HG02943 (cell line): Measurements from ENCODE around the gene MGAT5B.

Source experiments
- ATAC-seq: cut with Tn5 transposase; IDR thresholded peaks from one replicate; pipeline ENCODE4 v1.9.1; 2021; ENCODE audit warnings: mild to moderate bottlenecking, low read depth, moderate library complexity; ENCODE audit not compliant: unreplicated experiment

The MGAT5B gene

DNA sequence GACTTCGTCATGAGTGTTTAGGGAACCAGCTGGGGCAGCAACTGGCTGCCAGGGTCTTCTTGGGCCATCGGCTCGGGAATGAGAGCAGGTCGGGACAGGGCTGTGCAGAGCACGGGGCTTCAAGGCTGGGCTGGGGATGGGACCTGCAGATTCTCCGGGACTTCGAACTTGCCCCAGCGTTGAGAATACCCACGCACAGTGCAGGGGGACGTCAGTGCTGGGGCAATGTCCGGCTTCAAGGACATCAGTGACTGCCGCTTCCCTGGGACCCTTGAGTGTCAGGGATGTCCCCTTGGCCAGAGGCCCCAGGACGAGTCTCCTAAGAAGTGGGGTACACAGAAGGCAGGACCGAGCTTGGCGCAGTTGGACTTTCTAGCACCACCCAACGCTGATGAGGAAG is 76.3 kb downstream of the MGAT5B start:
- ATAC-seq = no peak

DNA sequence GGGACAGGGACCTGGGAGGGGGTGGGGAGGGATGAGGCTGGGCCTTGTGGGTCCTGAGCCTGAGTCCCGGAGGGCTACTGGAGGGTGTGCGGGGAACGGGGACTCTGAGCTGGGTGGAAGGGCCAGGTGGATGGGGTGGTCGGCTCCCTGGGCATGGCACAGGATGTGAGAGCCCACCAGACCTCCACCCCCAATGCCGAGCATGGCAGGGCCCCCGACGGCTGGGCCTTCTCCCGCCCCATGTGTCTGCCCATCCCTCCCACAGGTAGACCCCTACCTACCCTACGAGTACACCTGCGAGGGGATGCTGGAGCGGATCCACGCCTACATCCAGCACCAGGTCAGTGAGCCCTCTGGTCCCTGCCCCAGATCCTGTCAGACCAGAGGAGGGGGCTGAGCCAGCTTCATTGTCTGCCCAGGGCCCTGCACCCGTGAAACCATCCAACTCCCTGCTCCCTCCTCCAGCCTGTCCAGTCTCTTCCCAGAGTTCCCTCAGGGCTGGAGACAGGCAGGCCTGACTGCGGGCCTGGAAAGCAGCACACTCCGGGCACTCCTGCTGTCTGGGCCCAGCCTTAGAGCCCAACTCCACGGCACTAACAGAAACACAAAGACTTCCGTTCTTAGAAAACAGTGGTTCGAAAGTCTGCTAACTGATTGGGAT is 78.0 kb downstream of the MGAT5B start:
- no peak for ATAC-seq

DNA sequence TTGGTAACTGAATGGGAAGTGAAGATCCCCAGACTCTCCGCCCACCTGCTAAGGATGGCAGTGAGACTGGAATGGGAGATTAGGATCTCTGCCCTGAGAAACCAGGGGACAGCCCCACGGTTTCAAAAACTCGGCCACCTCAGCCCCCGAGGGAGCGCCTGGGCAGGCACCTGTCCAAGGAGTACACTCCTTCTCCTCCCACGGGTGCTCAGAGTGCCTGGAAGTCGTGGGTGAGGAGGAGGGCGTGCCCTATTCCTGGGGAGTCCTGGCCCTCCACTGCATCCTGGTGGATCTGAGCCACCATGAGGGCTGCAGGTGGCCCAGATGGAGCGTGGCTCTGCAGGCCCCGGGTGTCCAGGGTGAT is 78.5 kb downstream of the MGAT5B start:
- ATAC-seq = no peak

DNA sequence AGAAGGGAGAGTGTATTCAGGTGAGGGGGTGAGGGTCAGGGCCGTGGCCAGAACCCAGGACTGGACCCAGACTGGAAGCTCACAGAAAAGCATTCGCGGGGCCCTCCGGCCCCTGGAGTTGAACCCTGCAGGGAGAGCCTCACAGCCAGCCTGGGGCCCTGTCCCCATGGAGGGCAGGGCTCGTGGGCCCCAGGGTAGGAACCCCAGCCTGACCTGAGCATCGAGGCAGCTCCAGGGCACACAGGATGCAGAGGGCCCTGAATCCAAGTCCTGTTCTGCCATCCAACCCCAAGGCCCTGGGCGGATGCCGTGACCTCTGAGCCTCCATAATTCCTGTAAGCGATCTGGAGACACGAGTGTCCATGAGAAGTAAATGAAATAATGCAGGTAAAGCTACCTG is 79.1 kb downstream of the MGAT5B start:
- ATAC-seq = no peak

DNA sequence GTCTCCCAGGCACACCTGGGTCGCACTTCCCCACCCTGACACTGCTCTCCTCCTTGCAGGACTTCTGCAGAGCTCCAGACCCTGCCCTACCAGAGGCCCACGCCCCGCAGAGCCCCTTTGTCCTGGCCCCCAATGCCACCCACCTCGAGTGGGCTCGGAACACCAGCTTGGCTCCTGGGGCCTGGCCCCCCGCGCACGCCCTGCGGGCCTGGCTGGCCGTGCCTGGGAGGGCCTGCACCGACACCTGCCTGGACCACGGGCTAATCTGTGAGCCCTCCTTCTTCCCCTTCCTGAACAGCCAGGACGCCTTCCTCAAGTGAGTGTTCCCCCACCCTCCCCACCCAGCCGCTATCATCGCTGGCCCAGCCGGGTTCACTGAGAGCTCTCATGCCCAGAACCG is 79.6 kb downstream of the MGAT5B start:
- ATAC-seq = no peak

DNA sequence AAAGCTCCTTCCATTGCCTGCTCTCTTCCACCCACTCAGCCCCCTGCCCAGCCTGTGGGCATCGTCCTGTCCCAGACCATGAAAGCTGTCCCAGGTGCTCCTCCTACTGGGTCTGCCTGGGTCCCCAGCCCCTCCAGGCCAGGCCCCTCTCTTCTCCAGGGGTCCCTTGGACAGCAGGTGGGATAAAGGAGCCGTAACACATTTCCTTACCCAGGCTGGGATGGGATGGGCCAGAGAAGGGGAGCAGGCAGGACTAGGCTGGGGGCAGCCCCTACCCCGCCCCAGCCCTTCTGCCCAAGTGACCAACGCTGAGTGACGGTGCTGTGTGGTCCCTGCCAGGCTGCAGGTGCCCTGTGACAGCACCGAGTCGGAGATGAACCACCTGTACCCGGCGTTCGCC is 80.1 kb downstream of the MGAT5B start:
- ATAC-seq = no peak

DNA sequence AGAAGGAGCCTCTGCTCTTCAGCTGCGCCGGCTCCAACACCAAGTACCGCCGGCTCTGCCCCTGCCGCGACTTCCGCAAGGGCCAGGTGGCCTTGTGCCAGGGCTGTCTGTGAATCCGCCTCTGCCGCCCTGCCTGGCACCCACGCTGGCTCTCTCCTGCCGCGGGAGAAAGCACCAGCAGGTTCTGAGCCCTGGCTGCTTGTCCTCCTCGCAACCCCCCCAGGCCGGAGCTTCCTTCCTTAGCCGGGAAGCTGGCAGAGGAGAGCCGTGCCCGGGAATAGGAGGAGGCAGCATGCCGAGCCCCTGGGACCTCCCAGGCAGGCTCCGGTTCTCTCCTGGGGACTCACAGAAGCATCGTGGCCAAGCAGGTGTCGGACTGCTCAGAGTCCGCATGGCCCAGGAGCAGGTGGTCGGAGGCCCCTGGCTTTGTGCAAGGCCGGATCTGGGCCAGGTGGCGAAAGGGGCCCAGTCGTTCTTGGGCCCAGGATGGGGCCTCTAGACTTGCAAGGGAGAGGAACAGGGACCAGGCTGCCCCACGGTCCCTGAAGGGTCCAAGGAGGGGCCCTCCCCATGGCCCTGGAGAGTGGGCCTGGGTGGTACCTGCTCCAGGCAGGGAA is 80.6 kb downstream of the MGAT5B start:
- no peak for ATAC-seq

DNA sequence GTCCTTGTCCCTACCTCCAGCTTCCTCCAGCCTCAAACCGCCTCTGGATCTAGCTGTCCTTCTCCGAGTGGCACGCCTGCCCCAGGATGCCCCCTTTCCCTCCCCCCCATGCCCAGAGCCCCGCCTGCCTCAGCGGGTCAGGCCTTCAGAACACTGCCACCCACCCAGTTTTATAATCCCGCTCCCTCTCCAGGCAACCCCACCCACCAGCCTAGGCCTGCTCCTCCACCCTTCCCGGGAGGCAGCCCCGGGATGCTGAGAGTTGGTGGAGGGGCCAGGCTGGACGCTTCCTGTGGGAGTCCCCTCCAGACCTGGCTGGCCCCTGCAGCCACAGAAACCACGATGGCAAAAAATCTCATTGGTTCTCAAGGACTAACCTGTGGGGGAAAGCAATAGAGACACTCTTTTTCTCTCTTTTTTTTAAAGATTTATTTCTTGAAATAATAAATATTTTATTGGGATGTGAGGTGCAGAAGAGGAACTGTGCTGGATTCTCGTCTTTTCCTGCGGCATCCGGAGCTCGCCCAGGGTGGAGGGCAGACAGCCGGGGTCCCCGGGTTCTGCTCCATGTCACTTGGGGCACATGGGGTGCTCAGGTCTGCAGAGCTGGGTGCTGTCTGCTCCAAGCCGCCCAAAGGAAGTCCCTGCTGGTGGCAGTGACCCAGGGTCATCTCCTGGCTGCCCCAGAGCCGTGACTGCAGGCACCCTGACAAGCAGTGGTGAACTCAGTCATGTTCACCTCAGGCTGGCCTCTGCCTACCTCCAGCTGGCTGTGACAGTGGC is 81.9 kb downstream of the MGAT5B start:
- no peak for ATAC-seq

DNA sequence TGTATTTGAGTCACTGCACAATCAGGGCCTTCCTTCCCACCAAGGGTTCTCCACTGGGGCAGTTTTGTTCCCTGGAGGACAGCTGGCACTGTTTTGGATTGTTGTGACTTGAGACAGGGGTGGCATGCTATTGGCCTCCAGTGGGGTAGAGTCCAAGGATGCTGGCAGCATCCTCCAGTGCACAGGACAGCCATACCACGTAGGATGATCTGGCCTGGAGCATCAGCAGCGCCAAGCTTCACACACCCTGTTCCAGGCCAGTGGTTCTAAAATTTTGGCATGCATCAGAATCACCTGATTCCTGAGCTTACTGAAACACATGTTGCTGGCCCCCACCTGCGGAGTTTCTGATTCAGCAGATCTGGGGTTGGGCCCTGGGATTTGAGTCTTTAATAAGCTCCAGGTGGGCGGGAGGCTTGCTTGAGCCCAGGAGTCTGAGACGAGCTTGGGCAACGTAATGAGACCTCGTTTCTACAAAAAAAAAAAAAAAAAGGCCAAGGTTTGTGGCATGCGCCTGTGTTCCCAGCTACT is 83.2 kb downstream of the MGAT5B start:
- ATAC-seq = no peak

DNA sequence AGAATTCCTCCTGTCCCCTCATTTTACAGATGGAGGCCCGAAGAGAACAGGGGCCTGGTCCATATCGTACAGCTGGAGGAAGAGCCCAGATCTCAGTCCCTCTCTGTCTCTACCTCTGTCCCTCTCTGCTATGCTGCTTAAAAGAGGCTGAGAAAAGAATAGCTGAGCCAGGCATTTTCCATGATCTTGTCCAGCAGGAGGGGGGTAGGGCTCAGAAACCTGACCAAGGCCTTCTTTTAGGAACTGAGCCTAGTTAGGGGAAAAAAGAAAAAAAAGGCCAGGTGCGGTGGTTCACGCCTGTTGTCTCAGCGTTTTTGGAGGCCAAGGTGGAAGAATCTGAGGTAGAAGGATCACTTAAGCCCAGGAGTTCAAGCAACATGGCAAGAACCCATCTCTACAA is 84.2 kb downstream of the MGAT5B start:
- ATAC-seq = no peak

DNA sequence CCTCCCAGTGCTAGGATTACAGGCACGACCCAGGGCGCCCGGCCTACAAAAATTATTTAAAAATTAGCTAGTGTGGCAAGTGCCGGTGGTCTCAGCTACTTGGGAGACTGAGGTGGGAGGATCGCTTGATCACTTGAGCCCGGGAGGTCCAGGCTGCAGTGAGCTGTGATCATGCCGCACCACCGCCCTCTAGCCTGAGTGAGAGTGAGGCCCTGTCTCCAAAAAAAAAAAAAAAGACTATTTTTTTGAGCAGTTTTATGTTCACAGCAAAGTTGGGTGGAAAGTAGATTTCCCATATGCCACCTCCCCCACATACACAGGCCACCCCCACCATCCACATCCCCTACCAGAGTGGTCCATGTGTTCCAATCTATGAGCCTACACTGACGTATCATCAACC is 84.9 kb downstream of the MGAT5B start:
- no peak for ATAC-seq

DNA sequence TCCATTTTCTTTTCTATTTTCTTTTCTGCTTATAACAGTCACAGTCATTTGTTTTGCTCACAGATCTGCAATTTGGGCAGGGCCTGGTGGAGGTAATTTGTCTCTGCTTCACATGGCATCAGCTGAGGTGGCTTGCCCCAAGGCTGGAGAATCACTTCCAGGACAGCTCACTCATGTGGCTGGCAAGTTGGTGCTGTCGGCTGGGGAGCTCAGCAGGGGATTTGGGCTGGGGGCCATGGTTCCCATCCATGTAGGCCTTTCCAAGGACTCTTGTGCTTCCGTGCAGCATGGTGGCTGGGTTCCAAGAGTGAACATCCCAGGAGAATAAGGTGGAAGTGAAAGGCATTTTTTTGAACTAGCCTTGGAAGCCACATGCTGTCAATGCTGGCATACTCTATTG is 85.7 kb downstream of the MGAT5B start:
- no peak for ATAC-seq

DNA sequence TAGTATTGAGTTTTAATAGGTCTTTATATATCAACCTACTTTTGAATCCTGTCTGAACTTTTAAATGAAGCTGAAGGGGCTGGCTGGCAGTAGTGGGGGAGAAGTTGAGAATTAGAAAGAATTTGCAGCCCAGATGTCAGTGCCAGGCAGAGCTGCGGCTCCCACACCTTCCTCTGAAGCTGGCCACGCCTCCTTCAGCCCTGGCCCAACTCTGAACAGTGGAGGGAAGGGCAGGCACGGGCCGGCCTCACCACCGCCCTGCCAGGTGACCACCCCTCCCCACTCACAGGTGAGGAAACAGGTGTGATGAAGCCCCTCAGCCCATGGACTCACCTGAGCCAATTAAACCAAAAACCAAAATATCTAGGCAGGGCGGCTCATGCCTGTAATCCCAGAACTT is 87.0 kb downstream of the MGAT5B start:
- no peak for ATAC-seq

DNA sequence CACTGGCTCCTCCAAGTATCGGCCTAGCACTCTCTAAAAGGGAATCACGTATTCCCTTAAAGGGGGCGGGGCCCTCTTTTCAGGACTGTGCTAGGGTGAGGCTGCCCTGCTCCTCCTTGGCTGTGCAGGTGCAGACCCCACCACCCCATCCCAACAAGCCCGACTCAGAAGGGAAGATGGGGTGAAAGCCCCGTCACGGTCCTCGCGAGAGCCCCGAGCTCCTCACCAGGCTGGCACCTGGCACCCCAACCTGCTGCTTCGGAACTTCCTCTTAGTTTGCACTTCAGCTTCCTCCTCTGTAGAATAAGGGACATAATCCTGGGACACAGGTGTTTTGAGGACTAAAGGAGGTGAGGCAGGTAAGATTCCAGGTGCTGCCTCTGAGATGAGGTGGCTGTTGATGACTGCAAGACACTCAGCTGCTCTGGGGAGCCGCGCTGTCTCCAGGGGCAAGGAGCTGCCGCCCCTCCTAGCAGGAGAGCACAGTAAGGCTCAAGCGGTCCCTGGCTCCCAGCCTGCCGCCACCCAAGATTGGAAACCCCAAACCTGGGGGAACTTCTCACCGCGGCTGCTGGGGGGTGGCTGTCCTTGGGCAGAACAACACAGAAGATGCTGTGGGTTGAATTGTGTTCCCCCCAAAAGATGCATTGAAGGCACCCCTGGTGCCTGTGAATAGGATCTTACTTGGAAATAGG is 88.8 kb downstream of the MGAT5B start:
- ATAC-seq = no peak

DNA sequence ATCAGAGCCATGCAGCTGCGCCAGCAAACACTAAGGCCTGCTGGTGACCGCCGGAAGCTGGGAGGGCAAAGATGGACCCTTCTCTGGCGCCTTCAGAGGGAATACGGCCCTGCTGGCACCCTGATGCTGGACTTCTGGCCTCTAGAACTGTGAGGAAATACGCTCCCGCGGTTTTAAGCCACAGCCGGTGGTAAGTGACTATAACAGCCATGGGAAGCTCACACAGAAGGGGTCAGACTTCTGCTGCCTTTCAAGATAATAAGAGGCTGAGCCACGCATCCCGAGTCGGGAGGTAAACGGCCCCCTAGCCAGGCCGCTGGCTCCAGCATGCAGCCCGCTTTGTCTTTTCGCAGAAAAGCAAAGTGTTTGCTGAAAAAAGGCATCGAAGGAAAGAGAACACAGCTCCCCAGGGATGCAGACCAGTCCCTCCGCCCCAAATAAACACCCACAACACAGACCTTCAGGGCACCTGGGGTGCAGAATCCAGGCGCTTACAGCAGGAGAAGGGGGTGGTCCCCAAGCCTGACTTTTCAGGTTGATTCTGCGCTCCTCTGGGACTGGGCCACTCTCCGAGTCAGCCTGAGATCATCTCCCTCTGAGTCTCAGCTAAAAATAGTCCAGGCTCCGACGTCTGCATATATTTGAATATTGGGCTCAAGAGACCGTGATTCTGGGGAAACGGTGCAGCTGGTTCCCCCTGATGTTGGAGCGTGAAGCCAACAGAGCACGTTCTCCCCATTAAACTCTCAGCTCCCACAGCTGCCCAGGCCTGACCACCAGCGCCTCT is 89.7 kb downstream of the MGAT5B start:
- no peak for ATAC-seq

DNA sequence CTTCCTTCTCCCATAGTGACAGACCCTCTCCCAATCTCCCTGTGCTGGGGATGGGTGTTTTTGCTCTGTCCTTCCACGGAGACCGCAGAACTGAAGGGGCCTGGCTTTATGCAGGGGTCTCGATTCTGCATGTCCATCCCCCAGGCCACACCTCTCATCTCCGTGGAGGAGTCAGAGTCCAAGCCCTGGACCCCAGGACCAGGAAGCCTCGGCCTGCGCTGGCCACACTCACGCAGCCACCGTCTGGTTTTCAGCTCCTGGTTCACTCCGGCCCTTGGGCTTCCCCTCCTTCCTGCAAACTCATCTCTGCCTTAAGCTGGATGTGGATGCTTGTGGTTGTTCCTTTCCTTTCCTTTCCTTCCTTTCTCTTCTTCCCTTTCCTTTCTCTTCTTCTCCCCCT is 90.8 kb downstream of the MGAT5B start:
- ATAC-seq = no peak

DNA sequence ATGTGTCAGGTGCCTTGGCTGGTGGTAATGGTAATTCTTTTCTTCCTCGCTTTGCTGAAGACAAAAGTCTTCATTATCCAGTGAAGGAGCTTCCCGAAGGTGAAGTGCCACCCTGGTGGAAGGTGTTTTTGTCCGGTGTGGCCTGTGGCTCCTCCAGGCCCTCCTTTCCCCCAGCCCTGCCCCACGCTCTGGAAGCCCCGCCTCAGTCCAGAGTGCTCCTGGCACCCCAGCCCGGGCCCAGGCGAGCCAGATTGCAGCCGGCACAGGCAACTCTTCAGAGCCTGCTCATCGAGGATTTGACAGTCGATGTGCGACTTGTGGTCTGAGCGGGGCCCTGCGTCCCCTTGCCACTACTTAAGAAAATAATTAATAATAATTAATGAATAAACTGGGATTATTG is 93.7 kb downstream of the MGAT5B start:
- no peak for ATAC-seq

DNA sequence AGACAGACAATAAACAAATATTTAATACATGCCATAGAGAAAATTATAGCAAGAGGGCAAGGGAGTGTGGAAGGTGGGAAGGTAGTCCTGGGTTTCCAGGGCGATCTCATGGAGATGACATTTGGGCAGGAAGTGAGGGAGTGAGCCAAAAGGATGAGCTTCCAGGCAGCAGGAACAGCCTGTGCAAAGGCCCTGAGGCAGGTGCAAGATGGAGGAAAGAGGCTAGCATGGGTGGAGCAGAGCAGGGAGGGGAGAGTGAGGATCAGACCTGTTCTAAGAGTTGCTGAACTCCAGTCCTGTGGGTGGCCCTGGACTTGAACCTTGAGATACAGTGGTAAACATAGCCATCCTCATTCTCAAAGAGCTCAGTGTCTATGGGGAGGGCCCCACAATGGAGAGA is 94.7 kb downstream of the MGAT5B start:
- no peak for ATAC-seq

DNA sequence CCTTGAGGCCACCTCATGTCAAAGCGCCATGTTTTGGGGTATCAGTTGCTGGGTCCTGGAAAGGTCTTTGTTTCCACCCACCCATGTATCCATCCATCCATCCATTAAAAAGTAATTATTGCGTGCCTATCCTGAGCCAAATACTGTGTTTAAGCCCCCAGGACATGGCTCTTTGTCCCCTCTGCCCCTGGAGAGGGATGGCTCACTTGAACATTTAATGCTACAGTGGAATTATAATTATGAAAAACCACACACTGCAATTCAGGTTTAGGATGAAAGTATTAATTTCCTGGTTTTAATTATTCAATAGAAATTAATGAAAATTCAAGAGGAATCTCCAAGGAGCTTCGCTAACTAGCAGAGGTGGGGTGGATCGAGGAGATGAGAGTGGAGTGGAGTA is 97.8 kb downstream of the MGAT5B start:
- ATAC-seq = no peak

DNA sequence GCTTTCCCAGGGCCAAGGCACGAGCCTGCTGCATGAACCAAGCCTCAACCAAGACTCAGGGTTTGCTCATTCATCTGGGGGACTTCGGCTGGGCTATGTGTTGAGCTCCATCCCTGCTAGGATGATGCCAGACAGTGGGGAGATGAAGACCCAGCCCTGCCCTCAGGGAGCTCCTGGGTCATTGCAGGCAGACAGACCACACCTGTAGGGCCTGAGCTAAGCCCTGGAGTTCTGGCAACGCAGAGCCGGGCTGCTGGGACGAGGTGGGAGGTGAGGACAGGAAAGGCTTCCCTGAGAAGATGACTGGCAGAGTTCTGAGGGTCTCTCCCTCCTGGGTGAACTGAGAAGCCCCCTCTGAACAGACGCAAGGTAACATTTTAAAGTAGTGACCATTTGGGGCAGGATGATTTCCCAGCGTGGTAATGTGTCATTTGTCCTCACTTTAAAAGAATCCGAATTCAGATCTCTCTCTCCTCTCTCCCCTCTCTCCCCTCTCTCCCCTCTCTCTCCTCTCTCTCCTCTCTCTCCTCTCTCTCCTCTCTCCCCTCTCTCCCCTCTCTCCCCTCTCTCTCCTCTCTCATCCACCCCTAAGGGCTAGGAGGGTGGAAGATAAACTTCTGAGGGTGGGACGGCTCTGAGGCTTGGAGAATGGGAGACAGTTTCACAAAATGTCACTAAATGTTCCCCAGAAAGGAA is 98.4 kb downstream of the MGAT5B start:
- no peak for ATAC-seq
